Osteoblast (primary cell): ENCODE measurements around the gene WNT3A. TPM values are rescaled to one million over a fixed set of nuclear protein-coding genes. Genes with fewer than 3 reads are reported as not detected.

Source experiments
- DNase-seq: peaks from one replicate; pipeline ENCODE4 v3.0.0; 2011; ENCODE audit warnings: low spot score, mixed read lengths; ENCODE audit not compliant: insufficient read length; ENCODE audit errors: missing footprints
- H2AFZ ChIP-seq: 2 replicates; pipeline ENCODE4 v1.6.0; 2011; ENCODE audit warnings: mild to moderate bottlenecking, low read length
- H3K27ac ChIP-seq: 2 replicates; pipeline ENCODE4 v1.5.1; 2011; ENCODE audit warnings: mild to moderate bottlenecking, low read depth, low read length, moderate library complexity
- H3K27me3 ChIP-seq: 2 replicates; pipeline ENCODE4 v1.6.0; 2012; ENCODE audit warnings: mild to moderate bottlenecking, control low read depth, inconsistent platforms, low read length, moderate library complexity; ENCODE audit not compliant: insufficient read depth
- H3K36me3 ChIP-seq: 2 replicates; pipeline ENCODE4 v1.5.1; 2011; ENCODE audit warnings: mild to moderate bottlenecking, low read length, control low read depth, moderate library complexity; ENCODE audit not compliant: insufficient read depth
- H3K4me1 ChIP-seq: 2 replicates; pipeline ENCODE4 v1.5.1; 2011; ENCODE audit warnings: mild to moderate bottlenecking, low read length, control low read depth, moderate library complexity; ENCODE audit not compliant: insufficient read depth
- H3K4me2 ChIP-seq: 2 replicates; pipeline ENCODE4 v1.6.0; 2011; ENCODE audit warnings: mild to moderate bottlenecking, low read length; ENCODE audit not compliant: insufficient read depth
- H3K4me3 ChIP-seq: fragments of 200-600 bp; sonication (generic); 3 replicates; pipeline ENCODE4 v1.5.1; 2012; ENCODE audit warnings: mild to moderate bottlenecking, low read length, inconsistent platforms; ENCODE audit not compliant: insufficient read depth
- H3K79me2 ChIP-seq: 2 replicates; pipeline ENCODE4 v1.6.0; 2012; ENCODE audit warnings: mild to moderate bottlenecking, low read length, control low read depth, inconsistent platforms; ENCODE audit not compliant: insufficient read depth
- H3K9me3 ChIP-seq: 2 replicates; pipeline ENCODE4 v1.5.1; 2011; ENCODE audit warnings: low read depth, low read length, control low read depth
- H4K20me1 ChIP-seq: 2 replicates; pipeline ENCODE4 v1.6.0; 2012; ENCODE audit warnings: mild to moderate bottlenecking, low read length, control low read depth; ENCODE audit not compliant: insufficient read depth
- CTCF ChIP-seq: IDR thresholded peaks from 2 replicates; pipeline ENCODE4 v1.5.1; 2011; ENCODE audit warnings: mild to moderate bottlenecking, low read depth, low read length, moderate library complexity; ENCODE audit errors: extremely low read depth
- total RNA-seq: library from RNA; depleted of rRNA; stranded (reverse); fragments of >200 nt; gene quantifications from 2 replicates; pipeline ENCODE4 v1.2.3, GENCODE V29; 2012

The WNT3A gene
- total RNA-seq, 1 donor, result not detected

GRCh38 chr1:228060458-228061190 lies 53.8 kb downstream of the WNT3A start:
- Histone ChIP-seq H3K4me3 (no peak overlapping the region), H3K4me1 (no peaks in the 10 kb centered on the region), H3K27ac (no peak overlapping the region), H3K4me2 (no peak overlapping the region), H3K36me3 (no peaks in the 10 kb centered on the region), H2AFZ (no peak overlapping the region), H3K9me3 (no peaks in the 10 kb centered on the region), H3K79me2 (no peaks in the 10 kb centered on the region), H4K20me1 (no peaks in the 10 kb centered on the region), H3K27me3 (peaks cover 54% of the 10 kb centered on the region)
- DNase-seq, result peak; percentile 92
- TF ChIP-seq CTCF, result no peak

DNA sequence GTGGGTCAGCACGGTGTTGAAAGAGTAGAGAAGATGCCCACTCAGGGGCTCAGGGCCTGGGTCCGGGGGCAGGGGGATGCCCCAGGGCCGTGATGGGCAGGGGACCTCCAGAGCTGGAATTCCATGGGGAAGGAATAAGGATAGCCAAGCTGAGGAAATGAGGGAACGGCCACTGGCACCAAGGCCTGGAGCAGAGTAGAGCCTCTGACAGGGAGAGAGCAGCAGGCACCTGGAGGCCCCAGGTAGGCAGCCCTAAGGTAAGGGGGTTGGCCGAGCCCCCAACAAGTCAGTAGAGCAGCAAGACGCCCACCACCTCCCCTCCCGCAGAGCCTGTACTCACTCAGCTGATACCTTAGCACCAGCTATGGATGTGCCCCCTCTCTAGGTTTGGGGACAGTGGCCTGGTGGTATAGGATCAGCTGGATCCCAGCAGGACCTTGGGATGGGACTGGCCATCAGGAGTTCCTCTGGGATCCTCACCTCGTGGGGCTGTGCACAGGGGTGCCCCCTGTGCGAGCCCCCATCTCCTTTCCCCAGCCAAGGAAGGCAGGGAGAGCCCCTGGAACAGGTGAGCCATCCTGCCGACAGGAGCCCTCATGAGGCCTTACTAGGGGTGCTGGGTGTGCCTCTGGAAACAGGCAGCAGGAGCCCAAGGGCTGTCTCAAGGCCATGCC lies 54.8 kb downstream of the WNT3A start:
- H3K79me2 ChIP-seq, result no peaks in the 10 kb centered on the region
- DNase-seq, result peak; percentile 74
- H2AFZ ChIP-seq, result no peak overlapping the region
- no peaks in the 10 kb centered on the region for H3K9me3 ChIP-seq
- H3K27me3 ChIP-seq, result peaks cover 47% of the 10 kb centered on the region
- no peak overlapping the region for H3K27ac ChIP-seq
- no peak for TF ChIP-seq CTCF
- no peak overlapping the region for H3K4me2 ChIP-seq
- H3K4me3 ChIP-seq, result no peak overlapping the region
- H4K20me1 ChIP-seq, result no peaks in the 10 kb centered on the region
- H3K4me1 ChIP-seq, result no peaks in the 10 kb centered on the region
- H3K36me3 ChIP-seq, result no peaks in the 10 kb centered on the region

DNA sequence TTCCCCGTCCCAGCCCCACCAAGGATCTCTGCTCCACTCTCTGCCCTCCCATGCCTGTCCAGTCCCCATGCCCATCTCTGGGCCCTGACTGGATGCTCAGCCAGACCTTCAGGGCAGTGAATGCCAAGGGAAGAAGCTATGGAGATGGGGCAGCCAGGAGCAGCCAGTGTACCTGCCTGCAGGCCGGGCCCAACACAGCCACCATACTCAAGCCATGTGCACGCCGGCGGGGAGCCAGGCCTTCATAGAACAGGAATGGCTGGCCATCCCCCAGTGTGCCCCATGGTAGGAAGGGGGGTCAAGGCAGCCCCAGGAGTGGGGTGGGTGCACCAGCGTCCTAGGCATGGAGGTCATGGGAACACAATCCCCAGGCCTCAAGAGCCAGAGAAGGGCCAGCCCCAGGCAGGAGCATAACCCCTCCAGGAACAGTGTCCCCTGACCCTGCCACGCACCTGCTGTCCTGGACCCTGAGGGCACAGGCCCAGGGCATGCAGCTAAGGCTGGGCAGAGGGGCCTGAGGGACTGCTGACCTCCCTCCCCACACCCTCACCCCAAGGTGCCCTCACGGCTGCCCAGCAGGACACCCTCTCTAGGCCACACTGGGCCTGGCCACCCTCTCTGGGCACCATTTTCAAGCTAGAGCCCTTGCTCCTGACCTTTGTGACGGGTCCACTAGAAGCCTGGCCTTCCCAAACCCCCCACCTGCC lies 55.4 kb downstream of the WNT3A start:
- TF ChIP-seq CTCF, result no peak
- Histone ChIP-seq H3K4me3 (no peak overlapping the region), H3K27ac (no peak overlapping the region), H3K36me3 (no peaks in the 10 kb centered on the region), H3K79me2 (no peaks in the 10 kb centered on the region), H3K4me1 (no peaks in the 10 kb centered on the region), H3K4me2 (no peak overlapping the region), H3K9me3 (no peaks in the 10 kb centered on the region), H2AFZ (no peak overlapping the region), H4K20me1 (no peaks in the 10 kb centered on the region), H3K27me3 (peaks cover 48% of the 10 kb centered on the region)
- peak; percentile 83 for DNase-seq

GRCh38 chr1:228062812-228063211 lies 56.0 kb downstream of the WNT3A start:
- peak; percentile 79 for DNase-seq
- H3K4me2 ChIP-seq, result no peak overlapping the region
- no peaks in the 10 kb centered on the region for H3K4me1 ChIP-seq
- H3K4me3 ChIP-seq, result no peak overlapping the region
- no peaks in the 10 kb centered on the region for H3K36me3 ChIP-seq
- no peaks in the 10 kb centered on the region for H4K20me1 ChIP-seq
- no peak for TF ChIP-seq CTCF
- H3K27ac ChIP-seq, result no peak overlapping the region
- no peak overlapping the region for H2AFZ ChIP-seq
- H3K79me2 ChIP-seq, result no peaks in the 10 kb centered on the region
- H3K27me3 ChIP-seq, result peaks cover 51% of the 10 kb centered on the region
- no peaks in the 10 kb centered on the region for H3K9me3 ChIP-seq
